IPS DF 19.7 (cell line): ENCODE results near the gene ITGA1.

Source experiments
- DNase-seq: peaks from one replicate; pipeline ENCODE4 v3.0.0-alpha.2; 2013; ENCODE audit warnings: low read depth, low spot score

ITGA1 gene

DNA sequence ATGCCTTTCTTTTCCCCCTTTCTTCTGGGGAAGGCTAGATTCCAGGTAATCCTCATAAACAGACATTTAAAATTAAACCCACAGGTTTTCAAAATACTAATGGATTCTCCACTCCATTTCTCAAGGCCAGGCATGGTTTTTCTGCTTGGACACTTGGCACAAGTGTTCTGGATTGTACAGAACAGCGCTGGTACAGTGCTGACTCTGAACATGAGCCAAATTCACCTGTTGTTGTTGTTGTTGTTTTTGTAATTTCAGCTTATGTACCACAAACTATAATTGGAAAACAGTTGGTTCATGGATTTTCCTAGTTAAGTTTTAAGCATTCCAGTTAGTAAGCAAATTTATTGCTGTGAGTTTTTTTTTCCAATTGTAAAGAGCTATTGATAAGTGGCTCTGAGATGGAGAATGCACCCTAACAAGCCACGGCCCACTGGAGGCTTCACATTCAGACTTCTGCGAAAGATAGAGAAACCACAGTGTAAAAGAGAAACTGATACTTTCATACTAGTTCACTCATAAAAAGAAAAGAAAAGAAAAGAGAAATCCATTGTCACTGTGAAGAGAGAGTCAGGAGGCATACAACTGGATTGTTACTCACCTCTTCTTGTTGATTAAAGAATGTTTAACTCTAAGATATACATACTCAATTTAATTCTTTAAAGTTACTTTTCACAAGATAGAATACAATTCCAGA is 16.2 kb upstream of the ITGA1 start:
- DNase-seq, result no peak

DNA sequence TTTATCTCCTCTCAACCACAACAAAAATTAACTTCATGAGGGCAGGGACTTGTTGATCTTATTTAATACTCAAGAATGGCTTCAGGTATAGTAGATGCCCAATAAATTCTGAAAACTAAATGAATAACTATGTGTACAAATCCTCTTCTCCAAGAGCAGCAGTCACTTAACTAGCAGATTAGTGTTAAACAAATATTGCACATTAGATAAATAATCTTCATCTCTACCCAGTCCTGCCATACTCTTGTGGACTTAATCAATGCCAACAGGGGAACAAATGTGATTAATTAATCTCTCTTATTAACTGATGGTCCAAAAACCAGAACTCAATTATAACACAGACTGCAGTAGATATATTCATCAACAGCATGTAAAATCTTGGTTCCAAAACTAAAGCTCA is 15.0 kb upstream of the ITGA1 start:
- DNase-seq, result no peak

- no peak for DNase-seq
Measured at GRCh38 chr5:52773342-52773741, 14.4 kb upstream of the ITGA1 start.

DNA sequence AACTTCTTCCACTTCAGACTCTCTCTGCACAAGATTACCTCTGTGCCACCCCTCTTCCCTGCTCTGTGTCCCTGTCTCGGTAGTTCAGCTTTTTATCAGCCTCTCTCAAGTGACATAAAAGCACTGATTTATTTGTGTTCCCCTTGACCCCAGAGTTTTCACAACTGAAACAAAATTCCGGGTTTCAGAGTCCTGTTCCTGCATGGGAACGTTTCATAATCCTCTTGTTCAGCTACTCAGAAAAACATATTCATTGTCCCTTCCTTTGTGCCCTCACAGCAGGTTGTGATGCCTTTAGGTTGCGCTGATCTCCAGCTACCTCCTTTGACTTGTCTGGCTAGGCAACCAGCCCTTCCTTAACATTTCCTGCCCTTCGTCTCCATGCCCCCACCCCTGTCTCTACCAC is 13.7 kb upstream of the ITGA1 start:
- DNase-seq, result no peak

GRCh38 chr5:52776116-52776515 is 11.6 kb upstream of the ITGA1 start:
- no peak for DNase-seq

DNA sequence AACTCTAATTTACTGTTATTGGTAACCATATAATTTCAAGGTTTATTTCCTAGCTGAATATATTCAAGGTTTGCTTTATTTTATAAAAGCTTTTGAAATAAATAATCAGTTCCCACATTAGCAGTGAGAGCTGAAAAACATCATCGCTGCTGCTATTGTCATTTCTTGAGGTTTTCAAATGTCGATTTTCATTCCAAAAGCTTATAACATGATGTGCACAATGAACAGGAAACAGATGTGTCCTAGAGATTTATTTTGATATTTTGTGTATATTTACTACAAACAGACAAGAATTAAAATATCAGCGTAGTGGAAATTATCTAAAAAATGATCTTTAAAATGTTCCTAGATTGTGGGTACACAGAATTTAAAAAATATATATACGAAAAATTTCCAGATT is 10.5 kb upstream of the ITGA1 start:
- DNase-seq, result no peak

- no peak for DNase-seq
Measured at GRCh38 chr5:52778781-52779180, 8.9 kb upstream of the ITGA1 start.

DNA sequence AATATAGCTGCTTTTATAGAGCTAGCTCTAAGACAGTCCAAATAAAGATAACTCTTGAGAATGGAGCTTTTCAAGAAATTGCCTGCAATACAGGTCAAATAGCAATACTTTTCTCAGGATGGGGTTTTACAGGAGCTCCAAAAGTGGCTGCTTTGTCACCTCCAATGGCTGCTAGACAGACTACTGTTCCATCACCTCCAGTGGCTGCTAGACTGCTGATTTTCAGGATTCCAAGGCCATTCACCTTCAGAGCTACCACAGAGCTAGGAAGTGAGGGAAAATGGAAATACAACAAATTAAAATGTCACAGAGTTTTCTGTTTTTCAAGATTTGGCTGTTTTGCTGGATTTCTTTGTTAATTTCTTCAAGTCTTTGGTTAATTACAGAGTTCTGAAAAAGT is 8.5 kb upstream of the ITGA1 start:
- no peak for DNase-seq

DNA sequence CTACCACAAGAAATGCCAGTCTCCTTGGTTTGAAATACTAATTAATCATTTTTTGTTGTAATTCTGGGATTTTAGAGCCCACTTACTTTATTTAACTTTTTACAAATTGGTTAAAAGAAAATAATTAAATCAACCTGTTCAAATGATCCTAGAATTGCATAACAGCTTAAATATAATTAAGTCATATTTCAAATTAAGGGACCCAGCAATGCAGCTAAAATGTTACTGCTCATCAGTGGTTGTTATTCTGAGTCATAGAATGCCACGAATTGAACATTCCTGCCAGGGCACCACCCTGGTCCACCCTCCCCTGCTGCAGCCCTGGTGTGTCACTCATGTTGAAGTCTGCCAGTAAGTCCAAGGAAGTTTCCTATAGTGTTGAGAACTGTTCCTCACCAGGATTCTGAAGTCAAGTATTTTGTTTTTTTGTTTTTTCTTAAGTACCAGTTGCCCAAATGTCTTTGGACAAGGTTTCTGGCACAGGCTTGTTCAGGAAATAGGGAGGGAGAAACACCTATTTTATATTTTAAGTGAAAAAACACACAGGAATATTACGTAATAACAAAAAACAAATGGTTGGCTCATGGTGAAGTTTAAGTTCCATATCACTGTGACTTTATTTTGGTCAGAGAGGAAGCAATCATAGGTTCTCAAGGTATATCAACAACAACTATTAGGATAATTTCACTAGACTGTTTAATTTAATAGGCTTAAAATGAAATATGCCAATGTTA is 4.3 kb upstream of the ITGA1 start:
- DNase-seq, result no peak

GRCh38 chr5:52784737-52785136 is 3.0 kb upstream of the ITGA1 start:
- no peak for DNase-seq

GRCh38 chr5:52786391-52786790 is 1.3 kb upstream of the ITGA1 start:
- DNase-seq, result no peak

DNA sequence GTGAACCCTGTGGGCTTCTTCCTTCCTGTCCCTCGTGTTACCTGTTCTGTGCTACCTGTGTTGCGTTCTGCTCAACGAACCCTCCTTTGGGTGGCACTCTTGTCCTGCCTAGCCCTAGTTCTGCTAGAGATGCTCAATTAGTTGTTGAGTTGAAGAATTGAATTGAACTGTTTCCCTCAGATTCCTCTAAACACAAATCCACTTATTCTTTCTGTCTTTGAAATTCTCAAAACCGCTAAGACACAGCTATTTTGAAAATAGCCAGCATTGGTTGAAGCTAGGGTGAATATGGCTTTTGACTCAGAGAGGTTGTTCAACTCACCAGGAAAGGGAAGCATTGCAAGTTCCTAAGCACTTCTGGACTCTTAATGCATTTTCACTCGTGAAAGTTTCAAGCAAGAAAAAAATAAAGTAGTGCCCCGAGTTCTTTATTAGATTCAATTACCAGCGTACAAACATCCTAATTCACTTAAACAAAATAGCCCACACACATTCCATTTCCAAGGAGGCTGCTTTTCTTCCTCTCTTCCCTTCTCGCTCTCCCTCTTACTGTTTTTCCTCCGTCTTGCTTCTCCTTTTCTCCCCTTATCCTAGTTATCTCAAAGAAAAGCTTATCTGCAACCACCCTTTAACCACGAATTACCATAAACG is 642 bp upstream of the ITGA1 start:
- DNase-seq, result peak; percentile 30

DNA sequence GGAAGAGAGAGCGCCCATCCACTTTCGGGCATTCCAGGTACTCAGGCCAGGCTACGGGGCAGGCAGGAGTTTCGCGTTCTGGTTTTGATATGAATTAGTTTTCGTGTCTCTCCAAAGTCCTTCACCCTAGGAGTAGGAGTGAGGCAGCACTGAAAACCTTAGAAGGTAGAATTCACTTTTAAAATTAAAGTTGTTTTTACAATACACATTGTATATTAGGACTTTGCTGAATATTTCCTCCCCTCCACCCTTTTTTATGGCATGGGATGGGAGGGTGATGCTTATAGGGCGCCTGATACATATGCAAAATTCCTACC is 747 bp downstream of the ITGA1 start:
- DNase-seq, result no peak

DNA sequence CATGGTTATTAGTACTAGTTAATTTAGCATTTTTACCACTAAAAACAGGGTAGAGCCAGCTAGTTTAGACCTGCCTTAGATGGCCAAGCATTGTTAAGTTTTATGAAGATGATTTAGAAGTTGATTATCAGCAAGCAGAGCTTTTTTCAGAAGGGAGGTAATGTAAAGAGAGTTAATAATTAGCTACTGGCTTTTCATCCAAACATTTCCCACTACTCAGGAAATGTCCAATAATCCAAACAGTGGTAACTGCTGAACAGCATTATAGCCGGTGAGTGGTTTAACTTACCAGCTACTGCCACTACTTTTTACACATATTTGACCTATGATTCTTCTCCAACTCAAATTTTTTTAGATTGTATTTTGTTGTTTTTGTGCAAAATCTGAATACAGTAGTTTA is 1.7 kb downstream of the ITGA1 start:
- no peak for DNase-seq

- DNase-seq, result no peak
Measured at GRCh38 chr5:52789851-52790250, 2.1 kb downstream of the ITGA1 start.

- DNase-seq, result no peak
Measured at GRCh38 chr5:52791366-52791765, 3.6 kb downstream of the ITGA1 start.

GRCh38 chr5:52794519-52794918 is 6.8 kb downstream of the ITGA1 start:
- DNase-seq, result no peak

GRCh38 chr5:52796031-52796430 is 8.3 kb downstream of the ITGA1 start:
- DNase-seq, result no peak

- no peak for DNase-seq
Measured at GRCh38 chr5:52796516-52797103, 8.9 kb downstream of the ITGA1 start.

GRCh38 chr5:52798938-52799337 is 11.2 kb downstream of the ITGA1 start:
- DNase-seq, result no peak

GRCh38 chr5:52799358-52799982 is 11.8 kb downstream of the ITGA1 start:
- DNase-seq, result no peak

DNA sequence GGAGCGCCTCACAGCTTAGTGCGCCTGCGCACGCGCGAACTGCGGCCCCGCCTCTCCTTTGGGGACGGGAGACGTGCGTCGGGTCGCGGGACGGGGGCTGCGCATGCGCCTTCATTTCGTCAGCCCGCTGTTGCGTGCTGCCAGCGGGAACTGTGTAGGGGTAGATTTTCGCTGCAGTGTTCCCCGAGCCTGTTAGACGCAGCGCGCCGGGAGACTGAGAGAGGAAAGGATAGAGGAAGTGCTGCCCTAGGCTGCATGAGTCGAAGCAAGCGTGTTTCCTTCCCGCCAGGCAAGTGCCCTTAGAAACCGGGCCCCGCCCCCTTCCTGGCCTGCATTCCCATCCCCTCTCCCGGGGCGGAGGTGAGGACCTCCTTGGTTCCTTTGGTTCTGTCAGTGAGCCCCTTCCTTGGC is 12.3 kb downstream of the ITGA1 start:
- DNase-seq, result no peak
